DMS 273 (cell line): ENCODE results near the gene MKX.
"Not testable (repeated sequence)": the region's sequence is repeated elsewhere in the genome, so short reads cannot be mapped to it uniquely, and the experiment has no call there.

ENCODE experiments used
- DNase-seq: peaks from one replicate; lab custom pipeline; 2025; ENCODE audit not compliant: unreplicated experiment; lab: John Stamatoyannopoulos, UW

Gene MKX

DNA sequence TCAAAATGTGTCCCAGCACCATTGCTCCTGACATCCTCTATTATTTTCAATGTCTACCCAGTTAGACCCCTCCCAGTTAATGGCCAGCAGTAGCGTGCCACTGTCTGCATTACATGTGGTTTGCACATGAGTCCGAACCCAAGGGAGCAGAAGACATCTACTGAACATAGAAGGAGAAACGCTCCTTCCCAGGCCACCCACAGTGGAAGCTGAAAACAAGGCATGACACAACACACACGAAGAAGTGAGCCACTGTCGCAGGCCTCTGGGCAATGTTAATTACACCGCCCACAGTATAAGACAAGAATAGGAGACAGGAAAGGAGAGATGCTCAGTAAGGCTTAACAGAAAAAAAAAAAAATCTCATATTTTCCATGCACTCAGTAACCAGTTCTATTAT is 50.5 kb downstream of the MKX start:
- DNase-seq = no peak

DNA sequence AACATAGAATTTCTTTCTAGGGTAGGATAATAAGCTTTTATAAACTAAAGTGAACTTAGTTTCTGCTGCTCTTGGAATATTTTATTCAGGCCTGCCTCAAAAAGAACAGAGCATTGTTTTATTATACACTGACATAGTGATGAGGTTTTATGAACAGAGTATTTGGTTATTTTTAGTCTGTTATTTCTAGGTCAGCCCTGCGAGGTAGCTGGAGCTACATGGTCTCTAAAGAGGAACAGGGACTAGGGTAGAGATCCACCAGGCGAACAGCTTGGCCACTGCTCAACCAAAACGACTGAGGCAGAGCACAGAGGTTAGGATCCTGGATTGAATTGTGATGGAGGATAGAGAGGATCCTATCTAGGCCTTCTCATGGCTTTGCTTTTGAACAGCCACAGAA is 53.0 kb downstream of the MKX start:
- DNase-seq = no peak

- DNase-seq = no peak
These were observed 56.6 kb downstream of the MKX start for GRCh38 chr10:27688991-27689390.

DNA sequence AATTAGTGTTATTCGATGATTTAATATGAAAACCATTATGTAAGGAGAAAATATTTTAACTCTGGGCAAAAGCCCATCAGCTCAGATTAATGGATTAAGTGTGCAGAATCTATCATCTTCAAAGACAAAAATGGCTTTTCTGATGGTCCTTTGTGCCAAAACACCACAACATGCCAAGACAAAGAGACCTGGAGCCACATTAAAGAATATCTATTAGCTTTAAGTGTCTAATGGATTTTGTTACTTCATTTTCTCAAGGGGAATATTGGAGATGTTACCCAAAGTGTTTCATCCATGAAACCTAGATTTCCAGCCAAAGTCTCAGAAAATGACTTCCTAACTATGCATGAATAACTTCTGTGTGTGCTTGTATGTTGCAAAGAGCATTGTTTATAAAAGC is 57.3 kb downstream of the MKX start:
- DNase-seq = no peak

DNA sequence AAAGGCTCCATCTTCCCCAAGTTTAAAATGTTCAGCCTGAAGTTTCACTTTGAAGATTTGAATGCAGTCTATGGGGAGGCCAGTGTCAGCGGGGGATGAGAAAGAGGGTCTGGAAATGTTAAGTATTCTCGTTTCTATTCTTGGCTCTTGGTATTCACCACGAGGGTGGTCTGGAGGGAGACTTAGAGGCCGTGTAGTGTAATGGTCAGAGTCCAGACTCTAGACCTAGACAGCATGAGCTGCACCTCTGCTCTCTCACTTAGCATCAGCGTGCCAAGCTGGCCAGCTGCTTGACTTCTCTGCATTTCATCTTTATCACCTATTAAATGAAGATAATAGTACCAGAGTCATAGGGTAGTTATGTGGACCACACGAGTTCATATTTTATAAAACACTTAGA is 57.9 kb downstream of the MKX start:
- no peak for DNase-seq

GRCh38 chr10:27687326-27687725 is 58.3 kb downstream of the MKX start:
- no peak for DNase-seq

- DNase-seq = no peak
These were observed 59.9 kb downstream of the MKX start for GRCh38 chr10:27685681-27686080.

GRCh38 chr10:27683226-27683625 is 62.4 kb downstream of the MKX start:
- no peak for DNase-seq

DNA sequence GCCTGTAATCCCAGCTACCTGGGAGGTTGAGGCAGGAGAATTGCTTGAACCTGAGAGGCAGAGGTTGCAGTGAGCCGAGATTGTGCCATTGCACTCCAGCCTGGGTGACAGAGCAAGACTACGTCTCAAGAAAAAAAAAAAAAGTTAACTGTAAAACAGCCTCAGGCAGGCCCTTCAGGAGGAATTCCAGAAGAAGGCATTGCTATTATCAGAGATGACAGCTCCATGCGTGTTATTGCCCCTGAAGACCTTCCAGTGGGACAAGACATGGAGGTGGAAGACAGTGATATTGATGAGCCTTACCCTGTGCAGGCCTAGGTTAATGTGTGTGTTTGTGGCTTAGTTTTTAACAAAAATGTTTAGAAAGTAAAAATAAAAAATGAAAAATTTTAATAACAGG is 63.8 kb downstream of the MKX start:
- not testable (repeated sequence) for DNase-seq

- no peak for DNase-seq
These were observed 64.7 kb downstream of the MKX start for GRCh38 chr10:27680691-27681605.

DNA sequence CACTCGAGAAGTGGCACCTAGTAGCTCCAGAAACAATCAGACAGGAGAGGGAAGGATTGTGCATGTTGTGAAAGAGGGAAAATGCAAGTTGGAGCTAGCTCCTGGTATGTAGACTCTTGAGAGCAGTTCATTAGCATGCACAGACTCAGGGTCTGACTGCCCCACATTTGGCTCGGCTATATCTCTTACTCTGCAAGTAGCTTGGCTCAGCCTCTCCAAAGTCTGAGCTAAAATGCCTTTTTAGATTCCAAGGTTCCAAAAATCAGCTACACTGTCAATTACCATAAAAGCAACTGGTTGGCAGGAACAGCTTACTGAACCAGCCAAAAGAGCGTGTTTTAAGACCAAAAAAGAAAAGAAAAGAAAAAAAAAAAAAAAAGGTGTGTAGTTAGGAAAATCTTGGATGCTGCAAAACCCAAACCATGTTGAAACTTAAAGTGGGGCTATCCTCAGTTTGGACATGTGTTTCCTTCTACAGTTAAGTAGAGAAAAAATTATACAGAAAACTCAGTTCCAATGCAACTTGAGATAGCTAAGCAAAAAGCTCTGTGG is 65.5 kb downstream of the MKX start:
- DNase-seq = no peak

GRCh38 chr10:27679369-27679912 is 66.2 kb downstream of the MKX start:
- no peak for DNase-seq

- no peak for DNase-seq
These were observed 67.5 kb downstream of the MKX start for GRCh38 chr10:27678166-27678565.

DNA sequence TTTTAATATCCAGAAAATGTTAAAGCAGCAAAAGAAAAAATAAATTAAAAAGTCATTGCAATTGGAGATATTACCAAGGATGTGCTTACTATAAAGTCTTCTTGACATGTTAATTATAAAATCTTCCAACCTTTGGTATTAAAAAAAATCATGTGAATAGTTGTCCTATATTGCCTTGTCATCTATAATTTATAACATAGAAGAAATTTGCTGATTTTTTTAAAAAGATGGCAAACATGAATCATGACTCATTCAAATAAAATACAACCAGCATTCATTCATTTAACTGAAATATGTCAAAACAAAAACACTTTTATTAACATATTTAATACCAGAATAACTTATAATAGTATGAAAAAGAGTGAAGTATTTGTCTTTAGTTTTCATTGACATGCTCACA is 72.6 kb downstream of the MKX start:
- no peak for DNase-seq

DNA sequence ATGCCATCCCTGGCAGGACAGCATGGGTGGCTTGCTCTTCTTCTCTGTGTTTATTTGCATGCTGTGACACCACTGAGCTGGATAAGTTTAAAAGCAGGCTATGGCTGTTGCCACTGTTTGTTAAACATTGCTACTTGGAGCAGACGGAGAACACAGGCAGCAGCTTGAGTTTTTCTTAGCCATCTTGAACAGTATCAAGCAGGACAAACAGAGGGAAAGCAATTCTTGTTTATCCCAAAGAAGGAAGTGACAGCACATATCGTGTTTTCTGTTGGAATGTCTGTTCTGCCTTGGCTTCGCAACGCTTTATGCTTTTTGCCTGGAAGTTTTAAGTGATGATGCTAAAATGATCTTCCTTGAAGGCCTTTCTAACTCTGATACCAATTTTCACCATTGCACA is 73.8 kb downstream of the MKX start:
- no peak for DNase-seq

GRCh38 chr10:27664461-27664860 is 81.2 kb downstream of the MKX start:
- no peak for DNase-seq

GRCh38 chr10:27663621-27664020 is 82.0 kb downstream of the MKX start:
- no peak for DNase-seq

DNA sequence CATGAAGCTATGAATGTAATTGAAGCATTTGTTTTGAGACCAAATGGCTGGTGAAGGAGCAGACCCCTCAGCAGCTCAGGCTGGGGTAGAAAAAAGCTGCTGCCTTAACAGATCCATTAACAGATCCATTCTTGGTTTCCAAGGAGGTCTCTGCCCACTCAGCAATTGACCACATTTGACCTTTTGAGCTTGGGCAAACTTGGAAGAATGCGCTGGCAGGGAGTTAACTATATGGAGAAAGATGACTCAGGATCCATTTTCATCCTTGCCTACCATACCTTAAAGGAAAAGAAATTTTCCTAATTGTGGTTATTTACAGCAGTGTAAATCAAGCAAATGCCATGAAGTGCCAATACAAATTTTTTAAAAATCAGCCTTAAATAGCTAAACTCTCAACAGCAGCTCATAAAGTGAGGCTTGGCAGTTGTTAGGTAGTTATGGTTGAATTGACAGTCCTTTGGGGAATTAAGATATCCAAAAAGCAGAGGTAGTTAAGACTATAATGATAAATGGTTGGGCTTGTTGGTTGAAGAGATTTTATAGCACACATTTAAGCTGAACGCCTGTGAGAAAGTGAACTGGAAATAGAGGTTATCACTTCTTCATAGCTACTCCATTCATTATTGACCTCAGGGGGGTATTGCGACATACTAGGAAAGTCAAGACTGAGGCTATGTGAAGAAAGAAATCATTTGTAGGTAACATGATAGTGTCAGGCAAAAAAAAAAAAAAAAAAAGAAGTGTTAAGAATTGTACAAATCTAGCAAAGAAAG is 83.9 kb downstream of the MKX start:
- no peak for DNase-seq

GRCh38 chr10:27660711-27661110 is 84.9 kb downstream of the MKX start:
- no peak for DNase-seq

GRCh38 chr10:27660268-27660667 is 85.4 kb downstream of the MKX start:
- no peak for DNase-seq

- DNase-seq = no peak
These were observed 85.8 kb downstream of the MKX start for GRCh38 chr10:27659786-27660185.

GRCh38 chr10:27658788-27659187 is 86.8 kb downstream of the MKX start:
- DNase-seq = no peak
